Small intestine (tissue), 7 donors: Measurements from ENCODE around the gene DIRAS1. TPM values are rescaled to one million over a fixed set of nuclear protein-coding genes. Genes with fewer than 3 reads are reported as not detected.

Source experiments
- DNase-seq, 2 donors: peaks; one replicate each; pipeline versions ENCODE4 v3.0.0 to v3.0.0-alpha.2; 2013
- FAIRE-seq: peaks from 2 replicates; lab custom pipeline; 2012; peaks lifted over from hg19 to GRCh38; lab: Jason Lieb, UNC
- H3K27ac ChIP-seq, 3 donors: one replicate each; pipeline ENCODE4 v1.5.1; 2013; ENCODE audit warnings: low read length in 2 of 3, mild to moderate bottlenecking in 2 of 3, control low read depth in 1 of 3, inconsistent platforms in 1 of 3, low read depth in 1 of 3, moderate library complexity in 1 of 3
- H3K27me3 ChIP-seq, 3 donors: one replicate each; pipeline ENCODE4 v1.6.1; 2013; ENCODE audit warnings: low read length in 3 of 3, inconsistent platforms in 1 of 3; ENCODE audit not compliant: control insufficient read depth in 3 of 3, insufficient read depth in 3 of 3
- H3K36me3 ChIP-seq, 3 donors: one replicate each; pipeline ENCODE4 v1.6.1; 2013; ENCODE audit warnings: low read length in 3 of 3, inconsistent platforms in 1 of 3, low read depth in 1 of 3, mild to moderate bottlenecking in 1 of 3, moderate library complexity in 1 of 3; ENCODE audit not compliant: control insufficient read depth in 3 of 3, insufficient read depth in 2 of 3
- H3K4me1 ChIP-seq, 3 donors: one replicate each; pipeline ENCODE4 v1.6.1; 2013; ENCODE audit warnings: low read length in 2 of 3, inconsistent platforms in 1 of 3, low read depth in 1 of 3, mild to moderate bottlenecking in 1 of 3, moderate library complexity in 1 of 3; ENCODE audit not compliant: control insufficient read depth in 3 of 3, insufficient read depth in 2 of 3
- H3K4me3 ChIP-seq, 3 donors: one replicate each; pipeline ENCODE4 v1.5.1; 2013; ENCODE audit warnings: low read length in 3 of 3, control low read depth in 1 of 3, inconsistent platforms in 1 of 3, low read depth in 1 of 3, mild to moderate bottlenecking in 1 of 3, moderate library complexity in 1 of 3
- H3K9me3 ChIP-seq, 2 donors: one replicate each; pipeline ENCODE4 v1.6.1; 2013; ENCODE audit warnings: low read depth in 1 of 2, low read length in 1 of 2; ENCODE audit not compliant: control insufficient read depth in 2 of 2, insufficient read depth in 1 of 2
- WGBS, 3 donors: extraction: QIAGEN DNeasy Blood & Tissue Kit; methylation state at CpG; one replicate each; pipeline ENCODE4 v1.1.7; 2013; 5-methylcytosine and 5-hydroxymethylcytosine counted together
- polyA plus RNA-seq, 4 donors: library from polyadenylated mRNA; stranded (reverse) in 3 of 4; unstranded in 1 of 4; fragments of 200-250 nt in 3 of 4; fragments of 120-200 nt in 1 of 4; gene quantifications; one replicate each; pipeline versions ENCODE4 v1.2.1 to v1.2.3, GENCODE V29; 2013
- donor health status: healthy with polysubstance abuse.
- donor health status: control.
- donor health status: control.
- donor health status: Bipolar disorder and iron deficiency.
- donor health status: healthy.

The DIRAS1 gene
- polyA plus RNA-seq, 4 donors, result 0.25 to 3.0 (median 1.6) TPM; not detected in 1

- H3K36me3 ChIP-seq, result no peaks in the 10 kb centered on the region
- no peaks in the 10 kb centered on the region for H3K9me3 ChIP-seq
- H3K27me3 ChIP-seq, result peaks cover 0 to 41% (median 0%) of the 10 kb centered on the region in 3 donors
- FAIRE-seq, result no peak
- H3K4me1 ChIP-seq, result peaks cover 0 to 2% (median 0%) of the 10 kb centered on the region in 3 donors
- no peak for DNase-seq
- peak overlapping the region in 2 of 3 donors; percentile 44 to 87 for H3K4me3 ChIP-seq
- 5 to 9% (median 7%) methylated on average over 9 of the region's 9 CpGs for WGBS, 3 donors
- H3K27ac ChIP-seq, result peak overlapping the region in 1 of 3 donors; percentile 32
Observed at GRCh38 chr19:2701361-2702169, 19.6 kb downstream of the DIRAS1 start.

- 13 to 47% (median 40%) methylated on average over 26 of the region's 26 CpGs for WGBS, 3 donors
- H3K4me1 ChIP-seq, result peaks cover 0 to 2% (median 0%) of the 10 kb centered on the region in 3 donors
- FAIRE-seq (no peak), DNase-seq (no peak)
- H3K36me3 ChIP-seq, result no peaks in the 10 kb centered on the region
- H3K4me3 ChIP-seq, result no peak overlapping the region
- H3K27me3 ChIP-seq, result peaks cover 0 to 41% (median 0%) of the 10 kb centered on the region in 3 donors
- H3K27ac ChIP-seq, result no peak overlapping the region
- no peaks in the 10 kb centered on the region for H3K9me3 ChIP-seq
Observed at GRCh38 chr19:2700660-2701360, 20.4 kb downstream of the DIRAS1 start.

DNA sequence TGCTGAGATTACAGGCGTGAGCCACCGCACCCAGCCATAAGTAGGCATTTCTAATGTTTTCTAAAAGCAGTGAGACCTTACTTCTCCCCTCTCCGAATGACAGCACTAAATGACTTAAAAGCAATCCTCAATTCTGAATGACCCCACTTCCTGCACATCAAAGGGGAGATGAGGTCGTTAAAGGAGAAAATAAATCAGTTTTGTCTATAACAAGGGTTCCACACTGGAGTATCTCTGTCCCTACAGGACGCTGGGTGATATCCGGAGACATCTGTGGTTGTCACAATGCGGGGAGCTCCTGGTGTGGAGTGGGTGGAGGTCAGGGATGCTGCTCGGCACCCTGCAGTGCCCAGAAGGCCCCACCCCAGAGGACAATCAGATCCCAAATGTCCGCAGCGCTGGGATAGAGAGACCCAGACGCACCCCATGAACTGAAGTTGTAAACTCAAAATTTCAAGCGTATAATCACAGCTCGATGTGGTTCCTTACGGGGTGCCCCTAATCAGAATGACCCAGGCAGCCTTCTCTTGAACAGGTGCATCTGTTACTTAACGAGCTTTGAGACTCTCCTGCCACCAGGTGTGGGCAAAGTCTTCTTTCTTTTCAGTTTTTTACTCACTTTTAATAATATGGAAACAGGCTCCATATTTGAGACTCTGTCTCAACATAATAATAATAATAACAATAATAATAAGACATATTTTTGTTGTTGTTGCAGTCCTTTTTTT, 21.6 kb downstream of the DIRAS1 start:
- peaks cover 0 to 2% (median 0%) of the 10 kb centered on the region in 3 donors for H3K4me1 ChIP-seq
- H3K36me3 ChIP-seq, result no peaks in the 10 kb centered on the region
- H3K4me3 ChIP-seq, result no peak overlapping the region
- 66 to 69% (median 69%) methylated on average over 15 of the region's 15 CpGs for WGBS, 3 donors
- DNase-seq, result no peak
- H3K9me3 ChIP-seq, result no peaks in the 10 kb centered on the region
- H3K27ac ChIP-seq, result peak overlapping the region in 1 of 3 donors; percentile 5
- FAIRE-seq, result no peak
- peaks cover 0 to 41% (median 0%) of the 10 kb centered on the region in 3 donors for H3K27me3 ChIP-seq

DNA sequence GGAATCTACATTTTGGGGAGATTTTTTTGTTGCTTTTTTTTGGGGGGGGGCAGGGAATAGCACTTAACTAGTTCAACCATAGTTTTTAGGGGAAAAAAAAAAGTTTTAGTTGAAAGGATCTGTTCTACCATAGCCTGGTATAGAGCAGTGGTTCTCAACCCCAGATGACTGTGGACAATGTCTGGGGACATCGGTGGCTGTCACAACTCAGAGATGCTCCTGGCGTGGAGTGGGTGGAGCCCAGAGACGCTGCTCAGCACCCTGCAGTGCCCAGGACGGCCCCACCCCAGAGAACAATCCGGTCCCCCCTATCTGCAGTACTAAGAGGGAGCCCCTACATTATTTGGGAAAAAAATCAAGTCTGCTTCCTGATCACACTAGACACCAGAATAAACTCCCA, 27.0 kb downstream of the DIRAS1 start:
- DNase-seq, result no peak
- no peak for FAIRE-seq
- Histone ChIP-seq H3K27ac (no peak overlapping the region), H3K27me3 (no peaks in the 10 kb centered on the region), H3K36me3 (no peaks in the 10 kb centered on the region), H3K4me3 (no peak overlapping the region), H3K4me1 (no peaks in the 10 kb centered on the region), H3K9me3 (no peaks in the 10 kb centered on the region)
- 58 to 71% (median 70%) methylated on average over 5 of the region's 5 CpGs for WGBS, 3 donors

DNA sequence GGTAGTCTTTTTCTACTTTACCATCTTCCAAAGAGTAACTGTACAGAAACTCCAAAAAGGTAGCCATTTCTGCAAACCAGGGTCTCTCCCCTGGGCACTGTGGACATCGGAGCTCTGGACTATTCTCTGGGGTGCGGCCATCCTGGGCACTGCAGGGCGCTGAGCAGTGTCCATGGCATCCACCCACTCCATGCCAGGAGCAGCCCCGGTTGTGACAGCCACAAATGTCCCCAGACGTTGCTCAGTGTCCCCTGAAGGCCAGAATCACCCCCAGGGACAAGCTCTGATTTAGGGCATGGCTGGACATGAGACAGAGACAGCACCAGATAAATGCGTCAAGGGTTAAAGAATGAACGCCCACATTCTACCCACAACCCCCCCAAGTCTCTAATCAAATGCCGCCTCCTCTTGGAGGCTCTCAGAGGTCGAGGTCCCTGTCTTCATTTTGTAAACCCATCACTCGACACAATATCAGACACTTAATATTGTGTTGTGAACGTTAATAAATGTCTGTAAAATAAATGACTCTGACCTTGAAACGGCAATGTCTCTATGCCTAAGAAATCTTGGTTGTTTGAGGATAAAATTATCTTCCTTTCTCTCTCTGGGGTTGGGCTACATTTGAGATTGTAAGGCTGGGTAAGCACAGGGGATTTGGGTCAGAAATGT, 27.5 kb downstream of the DIRAS1 start:
- no peak overlapping the region for H3K27ac ChIP-seq

GRCh38 chr19:2691951-2692350, 29.2 kb downstream of the DIRAS1 start:
- no peak overlapping the region for H3K4me3 ChIP-seq
- FAIRE-seq (no peak), DNase-seq (no peak)
- WGBS, 3 donors, result 83 to 87% (median 85%) methylated on average over 9 of the region's 9 CpGs
- no peaks in the 10 kb centered on the region for H3K4me1 ChIP-seq
- H3K27ac ChIP-seq, result no peak overlapping the region
- H3K9me3 ChIP-seq, result no peaks in the 10 kb centered on the region
- H3K36me3 ChIP-seq, result no peaks in the 10 kb centered on the region
- no peaks in the 10 kb centered on the region for H3K27me3 ChIP-seq

More for the DNA sequence above, 27.5 kb downstream of the DIRAS1 start:
- FAIRE-seq (no peak), DNase-seq (no peak)
- H3K27me3 ChIP-seq, result no peaks in the 10 kb centered on the region
- WGBS, 3 donors, result 37 to 46% (median 46%) methylated on average over 12 of the region's 12 CpGs
- no peaks in the 10 kb centered on the region for H3K4me1 ChIP-seq
- no peak overlapping the region for H3K4me3 ChIP-seq
- no peaks in the 10 kb centered on the region for H3K9me3 ChIP-seq
- no peaks in the 10 kb centered on the region for H3K36me3 ChIP-seq

DNA sequence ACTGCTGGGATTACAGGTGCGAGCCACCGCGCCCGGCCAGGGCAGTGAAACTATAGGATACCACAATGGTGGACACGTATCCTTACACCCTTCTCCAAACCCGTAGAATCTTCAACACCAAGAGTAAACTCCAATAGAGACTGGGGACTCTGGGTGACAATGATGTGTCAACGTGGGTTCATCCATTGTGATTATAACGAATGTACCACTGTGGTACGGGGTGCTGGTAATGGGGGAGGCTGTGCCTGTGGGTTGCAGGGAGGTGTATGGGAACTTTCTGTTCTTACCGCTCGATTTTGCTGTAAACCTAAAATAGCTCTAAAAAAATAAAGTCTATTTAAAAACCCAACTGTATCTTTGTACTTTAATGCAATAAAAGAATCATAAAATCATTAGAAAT, 30.3 kb downstream of the DIRAS1 start:
- no peaks in the 10 kb centered on the region for H3K36me3 ChIP-seq
- no peak overlapping the region for H3K27ac ChIP-seq
- DNase-seq (no peak), FAIRE-seq (no peak)
- H3K4me3 ChIP-seq, result no peak overlapping the region
- peaks cover 0 to 2% of the 10 kb centered on the region in 2 donors for H3K9me3 ChIP-seq
- H3K27me3 ChIP-seq, result no peaks in the 10 kb centered on the region
- WGBS, 3 donors, result 86 to 92% (median 91%) methylated on average over 11 of the region's 11 CpGs
- H3K4me1 ChIP-seq, result no peaks in the 10 kb centered on the region

GRCh38 chr19:2686360-2686759, 34.8 kb downstream of the DIRAS1 start:
- Histone ChIP-seq H3K4me1 (no peaks in the 10 kb centered on the region), H3K36me3 (no peaks in the 10 kb centered on the region), H3K4me3 (no peak overlapping the region), H3K27ac (no peak overlapping the region), H3K9me3 (peaks cover 0 to 2% of the 10 kb centered on the region in 2 donors), H3K27me3 (no peaks in the 10 kb centered on the region)
- WGBS, 3 donors, result 91 to 93% (median 92%) methylated on average over 17 of the region's 17 CpGs
- FAIRE-seq (no peak), DNase-seq (no peak)
